B cell (primary cell): Measurements from ENCODE around the gene GNAI2. TPM values are rescaled to one million over a fixed set of nuclear protein-coding genes. Genes with fewer than 3 reads are reported as not detected.
A peak's percentile ranks its signal among the peaks of the same experiment; 100 is the strongest.

Experiments
- ATAC-seq: fragments of 200-7000 bp; cut with Tn5 transposase; one replicate; pipeline ENCODE4 v1.10.0; 2021; ENCODE audit warnings: low read depth, mild to moderate bottlenecking, moderate number of reproducible peaks, moderate library complexity
- CTCF ChIA-PET: fragments of 350-600 bp; sonication (Branson Sonifier 250); formaldehyde crosslinking; loops from one replicate; lab custom pipeline; 2021; ENCODE audit warnings: antibody characterized with exemption, inconsistent platforms; lab: Charles Lee
- POLR2A ChIA-PET: fragments of 350-600 bp; sonication (Branson Sonifier 250); formaldehyde crosslinking; loops from one replicate; lab custom pipeline; 2021; ENCODE audit warnings: antibody characterized with exemption; lab: Charles Lee
- DNase-seq: peaks from one replicate; pipeline ENCODE4 v3.0.0; 2013
- H2AFZ ChIP-seq: 2 replicates; pipeline ENCODE4 v1.6.1; 2012; ENCODE audit warnings: mild to moderate bottlenecking, low read depth, low read length; ENCODE audit not compliant: insufficient read depth, poor library complexity, severe bottlenecking
- H3K27ac ChIP-seq, 2 donors: 1 replicate in 1 of 2; 2 replicates in 1 of 2; pipeline ENCODE4 v1.5.1; 2012 to 2013; ENCODE audit warnings: low read length in 2 of 2, mild to moderate bottlenecking in 2 of 2, moderate library complexity in 1 of 2
- H3K27me3 ChIP-seq, 4 experiments: fragments of 200-600 bp in 1 of 4; sonication (generic) in 1 of 4; replicated peaks in 1 of 4; 1 replicate in 2 of 4; 2 replicates in 2 of 4; pipeline versions ENCODE4 v1.6.1 to v1.7.0; 2013 to 2016; ENCODE audit warnings: low read length in 3 of 4, mild to moderate bottlenecking in 2 of 4, mixed read lengths in 1 of 4, moderate library complexity in 1 of 4; ENCODE audit not compliant: insufficient read depth in 4 of 4, control insufficient read depth in 3 of 4; ENCODE audit errors: control extremely low read depth in 1 of 4
- H3K36me3 ChIP-seq, 2 experiments: replicated peaks in 1 of 2; 1 replicate in 1 of 2; 2 replicates in 1 of 2; pipeline versions ENCODE4 v1.6.1 to v1.7.1; 2013; ENCODE audit warnings: low read length in 1 of 2; ENCODE audit not compliant: insufficient read depth in 2 of 2, control insufficient read depth in 1 of 2; ENCODE audit errors: control extremely low read depth in 1 of 2, extremely low read depth in 1 of 2
- H3K4me1 ChIP-seq, 2 donors: fragments of 200-600 bp in 1 of 2; sonication (generic) in 1 of 2; 1 replicate in 1 of 2; 2 replicates in 1 of 2; pipeline versions ENCODE4 v1.5.1 to v1.6.1; 2013 to 2017; ENCODE audit warnings: low read length in 2 of 2; ENCODE audit not compliant: control insufficient read depth in 2 of 2, insufficient read depth in 2 of 2
- H3K4me2 ChIP-seq: replicated peaks from 2 replicates; pipeline ENCODE3; 2012; ENCODE audit warnings: mild to moderate bottlenecking, low read depth, low read length; ENCODE audit not compliant: poor library complexity, severe bottlenecking
- H3K4me3 ChIP-seq, 5 experiments: fragments of 200-600 bp in 1 of 5; sonication (generic) in 1 of 5; 1 replicate in 3 of 5; 2 replicates in 2 of 5; pipeline versions ENCODE4 v1.5.1 to v1.7.0; 2011 to 2016; ENCODE audit warnings: low read length in 4 of 5, mild to moderate bottlenecking in 4 of 5, low read depth in 2 of 5, control low read depth in 1 of 5, moderate library complexity in 1 of 5; ENCODE audit not compliant: insufficient read depth in 1 of 5; ENCODE audit errors: control extremely low read depth in 1 of 5, extremely low read depth in 1 of 5
- H3K79me2 ChIP-seq: fragments of 200-600 bp; sonication (generic); one replicate; pipeline ENCODE4 v1.6.0; 2016; ENCODE audit warnings: low read length; ENCODE audit not compliant: control insufficient read depth, insufficient read depth
- H3K9ac ChIP-seq: fragments of 200-600 bp; sonication (generic); 2 replicates; pipeline ENCODE4 v1.6.1; 2017; ENCODE audit warnings: mild to moderate bottlenecking, low read length, moderate library complexity
- H3K9me3 ChIP-seq, 3 donors: one replicate each; pipeline versions ENCODE4 v1.6.1 to v1.7.1; 2013; ENCODE audit warnings: low read length in 2 of 3; ENCODE audit not compliant: control insufficient read depth in 2 of 3, insufficient read depth in 1 of 3; ENCODE audit errors: control extremely low read depth in 1 of 3
- H4K20me1 ChIP-seq: 2 replicates; pipeline ENCODE4 v1.6.0; 2012; ENCODE audit warnings: mild to moderate bottlenecking, low read length; ENCODE audit not compliant: insufficient read depth, control insufficient read depth, poor library complexity, severe bottlenecking
- H3K27ac Mint-ChIP-seq: one replicate; pipeline ENCODE4 v1.8.0; 2021; ENCODE audit warnings: mixed read lengths
- H3K27me3 Mint-ChIP-seq: one replicate; pipeline ENCODE4 v1.8.0; 2021; ENCODE audit warnings: mixed read lengths
- H3K4me1 Mint-ChIP-seq: one replicate; pipeline ENCODE4 v1.8.0; 2021; ENCODE audit warnings: mixed read lengths
- H3K4me3 Mint-ChIP-seq: one replicate; pipeline ENCODE4 v1.8.0; 2021; ENCODE audit warnings: mixed read lengths
- H3K9me3 Mint-ChIP-seq: one replicate; pipeline ENCODE4 v1.8.0; 2022; ENCODE audit warnings: mixed read lengths; ENCODE audit not compliant: insufficient read depth
- EZH2 ChIP-seq: IDR thresholded peaks from 2 replicates; pipeline ENCODE4 v1.6.1; 2012; ENCODE audit warnings: borderline replicate concordance, low read depth, mild to moderate bottlenecking, moderate library complexity, low read length; ENCODE audit not compliant: insufficient read depth, poor library complexity, severe bottlenecking
- WGBS: methylation state at CpG from one replicate; pipeline ENCODE4 v1.1.5; 2013; ENCODE audit warnings: missing lambda C conversion rate; ENCODE audit not compliant: insufficient coverage; 5-methylcytosine and 5-hydroxymethylcytosine counted together
- intact Hi-C: fragments of 100-400 bp; cut with micrococcal nuclease; formaldehyde crosslinking; loops from one replicate; pipeline ENCODE4 v1.10.0; 2022
- polyA plus RNA-seq: library from polyadenylated mRNA; depleted of rRNA; stranded (reverse); fragments of >200 nt; gene quantifications from 2 replicates; pipeline ENCODE4 v1.2.3, GENCODE V29; 2012
- total RNA-seq, 2 donors: library from RNA; stranded (reverse); fragments of 120-200 nt in 1 of 2; gene quantifications; 1 replicate in 1 of 2; 2 replicates in 1 of 2; pipeline versions ENCODE4 v1.2.3 to v1.2.4, GENCODE V29; 2013 to 2022
- TF ChIP-seq, protein P1 (sequence below): fragments of 200-600 bp; IDR thresholded peaks from one replicate; pipeline ENCODE4 v1.8.0; 2022; ENCODE audit warnings: antibody characterized with exemption, mild to moderate bottlenecking

Gene GNAI2
- total and polyA plus RNA-seq, 2 donors (not counting 1 experiment from before 2014, with no cell fraction given) = 302 to 491 TPM

DNA sequence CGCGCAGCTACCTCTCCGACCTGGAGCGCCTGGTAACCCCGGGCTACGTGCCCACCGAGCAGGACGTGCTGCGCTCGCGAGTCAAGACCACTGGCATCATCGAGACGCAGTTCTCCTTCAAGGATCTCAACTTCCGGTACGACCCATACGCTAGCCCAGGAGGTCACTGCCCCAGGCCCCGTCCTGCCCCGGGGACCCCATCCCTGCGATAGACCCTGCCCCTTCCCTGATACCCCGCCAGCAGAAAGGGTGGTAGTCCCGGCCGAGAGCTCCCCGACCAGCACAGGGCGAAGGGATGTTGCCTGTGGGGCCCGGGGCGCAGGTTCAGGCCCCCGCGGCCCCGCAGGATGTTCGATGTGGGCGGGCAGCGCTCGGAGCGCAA is 42.3 kb upstream of the GNAI2 start:
- H3K4me1 ChIP-seq = peaks cover 17 to 23% of the 10 kb centered on the region in 2 donors
- H3K27ac ChIP-seq = no peak overlapping the region
- 34% methylated on average over 34 of the region's 34 CpGs for WGBS
- Mint-ChIP-seq H3K9me3 (no peaks in the 10 kb centered on the region), H3K27me3 (peaks cover 18% of the 10 kb centered on the region), H3K4me1 (peaks cover 11% of the 10 kb centered on the region), H3K4me3 (peak overlapping the region; percentile 37), H3K27ac (no peak overlapping the region)
- H3K9me3 ChIP-seq = peaks cover 0 to 13% (median 0%) of the 10 kb centered on the region in 3 donors
- DNase-seq = no peak
- peak overlapping the region; percentile 68 for H2AFZ ChIP-seq
- H3K9ac ChIP-seq = no peak overlapping the region
- intact Hi-C loops = loop anchor here (1.0 to 2.0 kb wide), 3 partner anchors 53 to 127 kb away; no protein-coding TSS in a partner anchor
- TF ChIP-seq, protein P1, sequence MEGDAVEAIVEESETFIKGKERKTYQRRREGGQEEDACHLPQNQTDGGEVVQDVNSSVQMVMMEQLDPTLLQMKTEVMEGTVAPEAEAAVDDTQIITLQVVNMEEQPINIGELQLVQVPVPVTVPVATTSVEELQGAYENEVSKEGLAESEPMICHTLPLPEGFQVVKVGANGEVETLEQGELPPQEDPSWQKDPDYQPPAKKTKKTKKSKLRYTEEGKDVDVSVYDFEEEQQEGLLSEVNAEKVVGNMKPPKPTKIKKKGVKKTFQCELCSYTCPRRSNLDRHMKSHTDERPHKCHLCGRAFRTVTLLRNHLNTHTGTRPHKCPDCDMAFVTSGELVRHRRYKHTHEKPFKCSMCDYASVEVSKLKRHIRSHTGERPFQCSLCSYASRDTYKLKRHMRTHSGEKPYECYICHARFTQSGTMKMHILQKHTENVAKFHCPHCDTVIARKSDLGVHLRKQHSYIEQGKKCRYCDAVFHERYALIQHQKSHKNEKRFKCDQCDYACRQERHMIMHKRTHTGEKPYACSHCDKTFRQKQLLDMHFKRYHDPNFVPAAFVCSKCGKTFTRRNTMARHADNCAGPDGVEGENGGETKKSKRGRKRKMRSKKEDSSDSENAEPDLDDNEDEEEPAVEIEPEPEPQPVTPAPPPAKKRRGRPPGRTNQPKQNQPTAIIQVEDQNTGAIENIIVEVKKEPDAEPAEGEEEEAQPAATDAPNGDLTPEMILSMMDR = no peak
- TF ChIP-seq EZH2 = no peak
- H3K36me3 ChIP-seq = no peaks in the 10 kb centered on the region
- H4K20me1 ChIP-seq = no peaks in the 10 kb centered on the region
- peaks cover 0 to 46% (median 11%) of the 10 kb centered on the region in 4 experiments for H3K27me3 ChIP-seq
- H3K4me3 ChIP-seq = no peak overlapping the region
- H3K79me2 ChIP-seq = no peaks in the 10 kb centered on the region
- ChIA-PET CTCF (interaction anchor here (1.2 to 7.1 kb wide), 19 partner anchors 10 to 348 kb away, joined by 3 to 214 read pairs (median 7); partner anchors contain the start of genes GNAI2, HYAL3, LSMEM2 and NAA80), POLR2A (interaction anchor here (2.4 kb wide), 1 partner anchor 33 kb away, joined by 16 read pairs; no protein-coding TSS in a partner anchor)
- H3K4me2 ChIP-seq = peak overlapping the region; percentile 69
- no peak for ATAC-seq
